Hematopoietic multipotent progenitor cell treated with erythropoietin and hydrocortisone succinate and interleukin-3 and kit ligand, for 17 days (in vitro differentiated cells): ENCODE data around the gene HECTD2.
"Not testable (repeated sequence)": the region's sequence is repeated elsewhere in the genome, so short reads cannot be mapped to it uniquely, and the experiment has no call there.

Experiments
- DNase-seq: peaks from one replicate; pipeline ENCODE4 v3.0.0-alpha.2; 2015; ENCODE audit warnings: low spot score

HECTD2 gene

DNA sequence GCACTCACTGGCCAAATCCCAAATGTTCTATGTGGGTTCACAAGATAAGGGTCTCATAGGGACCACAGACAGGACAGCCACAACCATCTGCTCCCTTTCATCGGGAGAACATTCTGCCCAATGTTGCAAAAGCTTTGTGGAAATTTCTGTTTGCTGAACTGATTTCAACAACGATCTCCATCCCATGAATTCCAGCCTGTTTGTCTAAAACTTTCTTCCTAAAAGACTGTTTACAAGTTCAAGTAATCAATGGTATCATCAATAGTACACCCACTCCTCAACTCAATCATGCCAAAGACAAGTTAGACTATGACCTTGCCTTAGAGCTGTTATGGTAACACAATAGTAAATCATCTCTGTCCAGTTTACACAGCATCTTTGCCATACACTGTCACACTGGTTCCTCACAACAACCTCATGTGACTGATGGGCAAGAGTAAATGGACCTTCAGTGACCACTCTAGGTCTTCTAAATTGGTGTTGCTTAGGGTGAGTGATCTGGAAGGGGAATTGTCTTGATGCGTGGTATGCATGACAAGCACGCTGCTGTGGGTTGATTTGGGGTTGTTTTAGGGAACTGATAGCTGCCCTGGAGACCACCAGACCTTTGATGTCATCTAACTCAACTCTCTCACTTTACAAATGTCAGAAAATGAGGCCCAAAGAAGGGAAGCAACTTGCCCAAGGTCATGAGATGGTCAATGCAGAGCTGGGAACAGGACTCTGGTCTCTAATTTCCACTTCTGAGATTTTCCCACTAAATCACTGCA, 127.7 kb downstream of the HECTD2 start:
- DNase-seq = no peak

DNA sequence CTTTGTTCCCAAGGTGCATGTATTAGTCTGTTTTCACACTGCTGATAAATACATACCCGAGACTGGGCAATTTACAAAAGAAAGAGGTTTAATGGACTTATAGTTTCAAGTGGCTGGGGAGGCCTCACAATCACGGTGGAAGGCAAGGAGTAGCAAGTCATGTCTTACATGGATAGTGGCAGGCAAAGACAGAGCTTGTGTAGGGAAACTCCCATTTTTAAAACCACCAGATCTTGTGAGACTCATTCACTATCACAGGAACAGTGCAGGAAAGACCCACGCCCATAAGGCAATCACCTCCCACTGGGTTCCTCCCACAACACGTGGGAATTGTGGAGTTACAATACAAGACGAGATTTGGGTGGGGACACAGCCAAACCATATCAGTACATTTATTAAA, 129.8 kb downstream of the HECTD2 start:
- no peak for DNase-seq

DNA sequence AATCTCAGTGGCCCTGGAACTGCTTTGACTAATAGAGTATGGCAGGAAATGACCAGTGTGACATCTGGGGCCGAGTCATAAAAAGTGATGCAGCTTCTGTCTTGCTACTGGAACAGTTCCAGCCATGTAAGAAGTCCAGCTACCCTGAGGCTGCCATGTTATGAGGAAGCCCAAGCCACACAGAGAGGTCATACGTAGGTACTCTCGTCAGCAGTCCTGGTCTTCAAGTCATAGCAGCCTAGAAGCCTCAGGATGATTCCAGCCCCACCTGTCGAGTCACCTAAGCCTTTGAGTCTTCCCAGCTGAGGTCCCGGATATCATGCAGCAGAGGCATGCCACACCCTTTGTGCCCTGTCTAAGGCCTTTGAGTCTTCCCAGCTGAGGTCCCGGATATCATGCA, 130.6 kb downstream of the HECTD2 start:
- no peak for DNase-seq

DNA sequence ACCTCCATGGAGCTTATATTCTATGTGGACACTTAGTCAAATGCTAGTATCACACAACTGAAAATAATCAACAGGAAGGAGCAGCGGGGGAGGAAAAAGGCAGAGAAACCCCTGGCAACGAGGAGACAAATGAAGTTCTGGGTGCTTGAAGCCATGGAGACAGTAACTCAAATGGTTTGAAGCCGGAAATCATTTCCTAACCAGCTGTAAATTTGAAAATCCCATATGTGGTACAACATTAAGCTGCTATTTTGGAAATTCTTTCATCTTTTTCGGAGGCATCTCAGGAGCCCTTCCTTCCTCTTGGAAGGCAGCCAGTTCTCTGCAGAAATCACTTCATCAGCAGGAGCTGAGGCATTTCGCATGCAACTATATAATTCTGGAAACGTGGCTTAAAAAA, 131.3 kb downstream of the HECTD2 start:
- DNase-seq = no peak

DNA sequence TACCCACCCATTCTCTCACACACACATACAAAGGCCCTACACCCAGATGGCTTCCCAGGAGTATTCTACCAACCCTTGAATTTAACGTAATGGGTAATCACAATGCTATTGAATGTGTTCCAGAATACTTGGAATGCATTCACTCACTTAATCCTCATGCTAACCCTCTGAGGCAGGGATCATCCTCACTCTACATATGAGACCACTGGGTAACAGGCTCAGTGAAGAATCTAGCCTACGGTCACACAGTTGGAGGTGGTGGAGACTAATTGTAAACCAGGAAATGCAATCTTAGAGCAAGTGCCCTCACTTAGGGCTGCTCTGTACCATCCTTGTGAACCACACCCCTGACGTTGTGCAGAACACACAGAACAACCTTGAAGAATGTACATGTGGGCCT, 135.2 kb downstream of the HECTD2 start:
- DNase-seq = no peak

DNA sequence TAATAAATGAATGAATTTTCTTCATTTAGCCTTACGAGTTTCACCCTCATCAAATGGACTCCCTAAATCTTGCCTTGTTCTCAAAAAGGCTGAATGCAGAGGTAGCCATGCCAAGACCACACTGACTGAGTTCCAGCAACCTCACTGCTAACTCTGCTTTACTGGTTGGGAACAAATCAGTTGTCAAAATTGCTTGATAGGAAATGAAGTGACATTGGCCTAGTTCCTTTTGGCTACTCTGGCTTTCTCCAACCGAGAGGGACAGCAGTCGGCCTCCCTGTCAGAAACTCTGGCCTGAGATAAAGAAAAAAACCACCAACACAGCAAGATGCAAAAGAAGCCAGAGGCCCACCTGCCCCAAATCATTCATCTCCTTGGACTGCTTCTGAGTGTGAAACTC, 135.7 kb downstream of the HECTD2 start:
- no peak for DNase-seq

DNA sequence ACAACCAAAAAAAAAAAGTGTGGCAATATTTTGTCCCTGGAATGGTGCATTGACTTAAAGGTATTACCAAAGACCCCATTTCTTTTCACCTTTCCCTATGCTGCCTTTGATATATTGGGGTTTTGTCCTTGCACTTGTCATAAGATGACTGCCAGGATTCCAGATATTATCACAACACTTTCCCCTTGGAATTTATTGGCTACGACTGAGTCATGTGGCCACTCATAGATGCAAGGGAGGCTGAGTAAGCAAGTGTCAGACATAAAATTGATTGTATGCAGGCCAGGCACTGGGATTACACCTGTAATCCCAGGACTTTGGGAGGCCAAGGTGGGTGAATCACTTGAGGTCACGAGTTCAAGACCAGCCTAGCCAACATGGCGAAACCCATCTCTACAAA, 139.1 kb downstream of the HECTD2 start:
- DNase-seq = no peak

DNA sequence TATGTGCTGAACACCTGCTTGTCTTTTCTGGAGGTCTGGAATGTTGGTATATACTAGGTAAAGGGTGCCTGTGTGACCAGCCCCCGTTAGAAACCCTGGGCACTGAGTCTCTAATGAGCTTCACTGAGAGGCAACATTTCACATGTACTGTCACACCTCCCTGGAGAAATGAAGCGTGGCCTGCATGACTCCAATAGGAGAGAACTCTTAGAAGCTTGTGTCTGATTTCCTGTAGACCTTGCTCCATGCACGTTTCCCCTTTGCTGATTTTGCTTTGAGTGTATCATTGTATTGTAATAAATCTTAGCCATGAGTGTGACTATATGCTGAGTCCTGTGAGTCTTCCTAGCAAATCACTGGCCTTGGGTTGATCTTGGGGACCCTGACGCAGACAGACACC, 139.9 kb downstream of the HECTD2 start:
- DNase-seq = no peak

DNA sequence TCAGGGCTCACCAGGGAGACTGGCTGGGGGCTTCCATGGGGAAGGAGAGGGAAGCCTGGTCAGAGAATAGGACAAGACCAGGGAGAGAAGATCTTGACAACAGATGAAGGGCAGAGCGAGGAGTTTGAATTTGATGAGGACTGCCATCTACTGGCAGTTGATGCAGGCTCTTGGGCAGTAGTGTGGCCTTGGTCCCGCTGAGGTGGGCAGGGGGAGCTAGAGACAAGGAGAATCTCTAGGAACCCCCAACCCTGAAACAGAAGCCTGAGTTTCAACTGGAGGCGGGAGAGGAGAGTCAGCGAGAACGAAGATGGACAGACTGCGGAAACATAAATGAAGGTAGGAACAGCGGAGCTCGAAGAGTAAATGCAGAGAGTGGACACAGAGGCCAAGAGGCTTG, 141.7 kb downstream of the HECTD2 start:
- no peak for DNase-seq

DNA sequence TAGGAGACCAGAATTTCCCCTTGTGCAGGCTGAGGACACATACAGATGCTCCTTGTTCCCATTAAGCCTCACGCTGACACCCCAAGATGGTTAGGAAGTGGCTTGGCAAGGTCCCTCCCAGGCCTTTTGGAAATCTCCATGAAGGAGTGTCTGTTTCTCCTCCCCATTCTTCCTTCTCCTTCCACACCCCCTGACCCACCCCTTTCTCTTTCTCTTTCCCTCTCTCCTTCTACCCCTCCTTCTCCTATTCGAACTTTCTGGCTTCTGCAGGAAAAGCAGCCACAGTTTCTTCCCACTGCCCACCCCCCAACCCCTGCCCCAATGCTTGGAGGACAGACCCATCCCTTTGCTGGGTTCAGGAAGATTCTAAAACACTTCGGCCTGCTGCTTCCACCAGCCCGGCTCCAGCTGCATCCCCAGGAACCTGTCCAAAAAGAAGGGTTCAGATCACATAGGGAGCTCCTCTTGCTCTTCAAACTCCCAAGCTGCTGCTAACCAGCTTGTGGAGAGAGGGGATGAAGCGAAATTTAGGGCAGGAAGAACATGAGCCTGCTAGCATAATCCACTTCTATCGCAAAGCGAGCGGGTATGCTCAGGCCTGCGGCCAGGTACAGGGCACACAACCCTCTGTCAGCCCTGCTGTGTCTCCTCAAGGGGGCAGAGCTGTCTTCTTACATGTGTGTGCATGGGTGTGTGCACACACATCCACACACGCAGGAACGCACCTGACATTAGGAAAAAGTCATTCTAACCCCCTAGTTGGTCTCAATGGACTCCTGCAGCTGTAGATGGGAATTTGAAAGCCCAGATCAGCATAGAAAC, 142.3 kb downstream of the HECTD2 start:
- DNase-seq = no peak

DNA sequence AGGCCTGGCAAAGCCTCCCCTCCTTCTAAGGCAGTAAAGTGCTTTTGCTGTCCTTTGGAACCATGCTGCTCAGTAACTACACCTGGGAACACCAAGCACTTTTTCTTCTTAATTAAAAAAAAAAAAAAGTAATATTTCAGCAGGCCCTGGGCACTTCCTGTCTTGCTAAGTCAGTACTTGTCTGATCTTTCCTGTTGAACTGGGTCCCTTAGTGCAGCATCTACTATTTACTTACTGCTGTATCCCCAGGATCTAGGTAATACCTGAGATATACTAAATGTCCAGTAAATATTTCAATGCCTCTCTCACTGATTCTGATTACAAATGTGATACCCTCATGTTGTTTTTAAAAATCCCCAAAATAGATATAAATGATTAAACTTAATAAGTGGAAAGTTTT, 145.3 kb downstream of the HECTD2 start:
- DNase-seq = no peak

DNA sequence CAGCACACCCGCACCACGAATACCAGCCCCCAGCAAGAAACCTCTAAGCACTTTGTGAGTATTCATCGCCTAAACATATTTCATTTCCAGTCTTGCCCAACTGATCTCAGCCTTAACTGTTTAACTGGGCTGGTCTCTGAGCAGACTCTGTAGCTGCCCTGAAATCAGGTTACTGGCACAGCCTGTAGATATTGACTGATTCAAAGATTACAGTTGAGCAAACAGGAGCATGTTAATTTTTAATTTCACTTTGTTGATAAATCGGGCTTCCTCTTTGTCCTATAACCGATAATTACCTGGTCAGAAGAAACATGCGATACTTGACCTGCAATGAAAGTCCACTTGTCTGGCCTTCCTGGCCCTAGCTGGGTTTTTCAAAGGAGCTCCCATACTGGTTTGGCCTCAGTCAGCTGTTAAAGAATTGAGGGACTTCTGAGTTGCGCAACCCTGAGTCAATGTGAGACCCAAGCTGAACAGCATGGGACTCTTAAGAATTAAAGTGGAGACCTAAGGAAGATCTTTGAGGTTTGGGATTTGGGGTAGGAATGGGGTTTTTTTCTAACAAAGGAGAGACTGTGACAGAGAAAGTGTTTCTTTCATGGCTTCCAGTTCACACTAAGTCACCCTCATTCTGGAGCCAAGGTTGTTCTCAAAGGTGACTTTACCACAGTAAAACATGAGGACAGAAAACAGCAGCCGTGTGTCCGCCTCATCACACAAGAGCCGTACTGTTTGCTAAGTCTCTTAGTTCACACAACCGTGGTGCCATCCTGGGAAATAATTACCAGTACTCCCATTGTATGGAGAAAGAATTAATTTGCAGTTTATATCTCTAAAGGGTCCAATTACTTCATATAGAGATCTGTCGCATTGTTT, 146.8 kb downstream of the HECTD2 start:
- no peak for DNase-seq

DNA sequence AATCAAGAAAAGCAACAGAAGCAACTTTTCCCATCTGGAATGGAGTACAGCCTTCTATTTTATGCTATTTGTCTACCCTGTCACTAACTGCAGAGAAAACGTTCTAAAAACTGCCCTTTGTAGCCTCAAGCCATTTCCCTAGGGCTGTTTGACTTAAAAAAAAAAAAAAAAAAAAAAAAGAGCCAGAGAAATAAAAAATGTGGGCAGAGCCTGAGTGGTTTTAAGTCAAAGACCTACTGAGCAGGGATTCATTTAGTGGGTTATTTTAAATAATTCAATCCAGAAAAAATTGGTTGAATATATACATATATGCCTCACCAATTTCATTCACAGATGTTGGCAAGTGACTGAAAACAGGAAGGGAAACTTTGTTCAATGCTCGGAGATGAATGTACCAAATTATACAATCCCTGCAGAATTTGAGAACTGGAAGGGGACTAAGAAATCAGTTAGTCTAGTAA, 147.5 kb downstream of the HECTD2 start:
- DNase-seq = no peak

DNA sequence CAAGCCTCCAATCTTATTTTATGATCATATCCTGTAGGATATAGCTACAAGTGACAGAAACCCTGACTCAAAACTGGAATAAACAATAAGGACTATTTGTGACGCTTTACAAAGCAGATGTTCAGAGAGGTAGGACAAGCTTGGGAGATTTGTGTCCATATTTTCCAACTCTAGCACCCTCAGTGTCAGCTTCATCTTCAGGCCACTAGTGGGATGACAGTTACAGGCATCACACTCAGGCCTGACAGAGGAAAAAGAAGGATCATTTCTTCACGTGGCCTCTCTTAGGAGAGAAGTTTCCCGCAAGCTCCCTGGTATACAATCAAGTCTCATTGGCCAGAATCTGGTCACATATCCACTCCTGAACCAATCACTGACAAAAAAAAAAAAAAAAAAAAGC, 148.3 kb downstream of the HECTD2 start:
- DNase-seq = no peak

DNA sequence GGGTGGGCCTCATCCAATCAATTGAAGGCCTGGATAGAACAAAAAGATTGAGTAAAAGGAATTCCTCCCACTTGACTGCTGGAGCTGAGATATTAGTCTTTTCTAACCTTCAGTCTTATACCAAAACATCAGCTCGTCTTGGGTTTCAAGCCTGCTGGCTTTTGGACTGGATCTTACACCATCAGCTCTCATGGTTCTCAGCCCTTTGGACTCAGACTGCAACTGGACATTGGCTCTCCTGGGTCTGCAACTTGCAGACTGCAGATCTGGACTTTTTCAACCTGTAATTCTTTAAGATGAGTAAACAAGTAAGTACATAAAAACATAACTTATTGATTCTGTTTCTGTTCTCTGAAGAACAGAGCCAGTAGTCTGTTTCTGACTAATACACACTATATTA, 149.0 kb downstream of the HECTD2 start:
- no peak for DNase-seq

DNA sequence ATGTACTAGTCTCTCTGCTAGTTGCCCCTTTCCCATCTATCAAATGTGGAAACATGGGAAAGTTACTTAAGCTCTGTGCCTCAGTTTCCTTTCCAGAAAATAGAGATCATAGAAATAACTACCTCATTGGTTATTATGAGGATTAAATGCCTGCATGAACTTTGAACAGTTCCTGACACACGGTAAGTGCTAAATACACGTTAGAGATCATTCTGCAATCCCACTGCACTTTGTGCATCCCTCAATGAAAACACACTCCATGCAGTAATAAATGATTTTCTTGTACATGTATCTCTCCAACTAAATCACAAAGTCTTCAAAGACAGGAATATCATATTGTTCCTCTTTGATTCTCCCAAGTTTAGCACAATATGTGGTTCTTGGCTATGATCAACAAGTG, 149.6 kb downstream of the HECTD2 start:
- no peak for DNase-seq

DNA sequence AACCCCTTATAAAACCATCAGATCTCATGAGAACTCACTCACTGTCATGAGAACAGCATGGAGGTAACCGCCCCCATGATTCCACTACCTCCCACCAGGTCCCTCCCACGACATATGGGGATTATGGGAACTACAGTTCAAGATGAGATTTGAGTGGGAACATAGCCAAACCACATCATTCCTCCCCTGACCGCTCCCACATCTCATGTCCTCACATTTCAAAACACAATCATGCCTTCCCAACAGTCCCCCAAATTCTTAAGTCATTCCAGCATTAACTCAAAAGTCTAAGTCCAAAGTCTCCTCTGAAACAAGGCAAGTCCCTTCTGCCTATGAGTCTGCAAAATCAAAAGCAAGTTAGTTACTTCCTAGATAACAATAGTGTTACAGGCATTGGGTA, 150.7 kb downstream of the HECTD2 start:
- not testable (repeated sequence) for DNase-seq

DNA sequence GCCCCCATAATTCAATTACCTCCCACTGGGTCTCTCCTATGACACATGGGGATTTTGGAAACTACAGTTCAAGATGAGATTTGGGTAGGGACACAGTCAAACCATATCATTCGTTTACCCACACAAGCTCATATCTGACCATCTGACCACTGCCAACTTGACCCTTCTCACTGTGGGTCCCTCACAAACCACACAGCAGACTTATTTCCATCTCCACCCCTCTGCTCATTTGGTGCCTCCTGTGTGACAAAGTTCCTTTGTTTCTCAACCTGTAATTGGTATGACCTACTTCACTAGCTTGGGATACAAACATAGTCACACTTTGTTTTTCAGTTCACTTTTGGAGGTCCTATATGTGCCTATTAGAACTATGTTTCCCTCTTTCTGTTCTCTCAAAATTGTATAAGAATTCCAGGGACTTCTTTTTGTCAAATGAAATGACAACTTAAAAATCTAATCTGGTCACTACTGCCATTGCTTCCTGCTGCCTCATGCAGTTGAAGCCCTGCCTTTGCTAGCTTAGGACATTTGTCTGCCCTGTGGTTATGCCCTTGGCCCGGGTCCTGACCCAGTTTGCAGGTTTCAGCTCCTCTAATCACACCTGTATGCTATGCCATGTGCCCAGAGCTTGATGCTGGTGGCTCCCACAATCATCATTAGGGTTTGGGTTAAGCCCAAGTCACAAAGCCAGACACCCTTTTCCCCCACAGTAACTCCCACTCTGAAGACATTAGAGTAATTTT, 152.9 kb downstream of the HECTD2 start:
- no peak for DNase-seq

DNA sequence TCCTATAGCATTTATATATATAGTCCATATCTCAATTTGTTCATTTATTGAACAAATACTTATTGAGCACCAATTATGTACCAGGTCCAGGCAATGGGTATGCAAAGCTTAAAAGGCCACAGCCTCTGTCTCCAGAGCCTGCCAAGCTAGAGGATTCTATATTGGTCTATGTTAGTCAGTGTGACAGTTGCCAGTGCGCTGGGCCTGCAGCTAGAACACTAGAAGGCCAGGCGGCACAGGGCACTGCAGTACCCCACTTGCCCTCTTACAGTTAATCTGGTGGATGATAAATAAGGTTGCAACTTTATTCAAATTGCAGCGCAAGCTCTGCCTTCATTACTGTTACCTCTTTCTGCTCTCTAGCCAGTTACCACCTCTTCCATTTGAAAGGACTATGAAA, 153.9 kb downstream of the HECTD2 start:
- DNase-seq = no peak
